ENCODE results near the gene USP20.

DNA sequence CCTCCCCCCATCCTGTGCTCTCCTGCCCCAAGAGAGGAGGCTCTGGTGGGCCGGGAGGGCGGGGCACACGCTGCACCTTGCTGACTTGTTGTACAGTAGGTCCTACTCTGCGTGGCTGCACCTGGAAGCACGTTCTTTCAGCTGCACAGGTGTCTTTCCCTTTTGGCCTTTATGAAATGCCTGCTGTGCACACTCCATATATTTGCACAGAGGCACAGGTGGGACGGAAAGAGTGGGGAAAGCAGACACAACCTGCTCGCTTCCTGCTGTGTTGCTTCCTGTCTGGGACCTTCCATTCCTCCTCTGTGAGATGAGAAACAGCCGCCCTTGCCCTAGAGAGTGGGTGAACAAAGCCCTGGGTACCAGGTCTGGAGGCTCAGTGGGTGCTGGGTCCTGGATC lies 4.8 kb downstream of the USP20 start:
- TF ChIP-seq, protein P1, sequence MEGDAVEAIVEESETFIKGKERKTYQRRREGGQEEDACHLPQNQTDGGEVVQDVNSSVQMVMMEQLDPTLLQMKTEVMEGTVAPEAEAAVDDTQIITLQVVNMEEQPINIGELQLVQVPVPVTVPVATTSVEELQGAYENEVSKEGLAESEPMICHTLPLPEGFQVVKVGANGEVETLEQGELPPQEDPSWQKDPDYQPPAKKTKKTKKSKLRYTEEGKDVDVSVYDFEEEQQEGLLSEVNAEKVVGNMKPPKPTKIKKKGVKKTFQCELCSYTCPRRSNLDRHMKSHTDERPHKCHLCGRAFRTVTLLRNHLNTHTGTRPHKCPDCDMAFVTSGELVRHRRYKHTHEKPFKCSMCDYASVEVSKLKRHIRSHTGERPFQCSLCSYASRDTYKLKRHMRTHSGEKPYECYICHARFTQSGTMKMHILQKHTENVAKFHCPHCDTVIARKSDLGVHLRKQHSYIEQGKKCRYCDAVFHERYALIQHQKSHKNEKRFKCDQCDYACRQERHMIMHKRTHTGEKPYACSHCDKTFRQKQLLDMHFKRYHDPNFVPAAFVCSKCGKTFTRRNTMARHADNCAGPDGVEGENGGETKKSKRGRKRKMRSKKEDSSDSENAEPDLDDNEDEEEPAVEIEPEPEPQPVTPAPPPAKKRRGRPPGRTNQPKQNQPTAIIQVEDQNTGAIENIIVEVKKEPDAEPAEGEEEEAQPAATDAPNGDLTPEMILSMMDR (conservative IDR thresholded peaks at IDR 0.05): no peak
- no peak for TF ChIP-seq EZH2 (IDR thresholded peaks at IDR 0.05; ENCODE audit: low read depth)

Data from PC-9 (cell line).